SU-DHL-6 (cell line): ENCODE data around the gene DAAM1.

Source experiments
- H2AFZ ChIP-seq: fragments of 200-600 bp; sonication (generic); 2 replicates; pipeline ENCODE4 v1.6.1; 2014; ENCODE audit warnings: low read depth, mild to moderate bottlenecking, moderate library complexity, mixed read lengths, antibody characterized with exemption, low read length; ENCODE audit not compliant: severe bottlenecking
- H3F3A ChIP-seq: fragments of 200-600 bp; shearing (Covaris generic); 2 replicates; pipeline ENCODE4 v1.6.0; 2016; ENCODE audit warnings: antibody characterized with exemption, mild to moderate bottlenecking; ENCODE audit not compliant: insufficient read depth
- H3K27ac ChIP-seq: fragments of 200-600 bp; sonication (generic); 2 replicates; pipeline ENCODE4 v1.5.1; 2016; ENCODE audit warnings: low read depth, mild to moderate bottlenecking, low read length, moderate library complexity, mixed read lengths
- H3K27me3 ChIP-seq: fragments of 200-600 bp; sonication (generic), shearing (Covaris generic); 2 replicates; pipeline ENCODE4 v1.6.0; 2014; ENCODE audit warnings: mild to moderate bottlenecking, low read length
- H3K36me3 ChIP-seq: fragments of 200-600 bp; sonication (generic); 2 replicates; pipeline ENCODE4 v1.6.1; 2014; ENCODE audit warnings: mild to moderate bottlenecking, low read length, mixed read lengths
- H3K4me2 ChIP-seq: fragments of 300-600, 200-600 bp; shearing (Covaris generic), sonication (generic); 2 replicates; pipeline ENCODE4 v1.6.0; 2014; ENCODE audit warnings: low read length, low read depth, mild to moderate bottlenecking; ENCODE audit not compliant: poor library complexity, severe bottlenecking
- H3K4me3 ChIP-seq: fragments of 200-600 bp; sonication (generic); 2 replicates; pipeline ENCODE4 v1.5.1; 2014; ENCODE audit warnings: antibody characterized with exemption, low read length, mild to moderate bottlenecking, mixed read lengths; ENCODE audit not compliant: insufficient read depth, poor library complexity, severe bottlenecking
- H3K79me2 ChIP-seq: fragments of 200-600 bp; sonication (generic); 2 replicates; pipeline ENCODE4 v1.6.1; 2014; ENCODE audit warnings: mild to moderate bottlenecking, low read length, moderate library complexity; ENCODE audit not compliant: insufficient read depth
- H3K9ac ChIP-seq: fragments of 200-600 bp; sonication (generic); 2 replicates; pipeline ENCODE4 v1.7.0; 2014; ENCODE audit warnings: mild to moderate bottlenecking, low read length
- H3K9me2 ChIP-seq: fragments of 200-600 bp; sonication (generic); replicated peaks from 2 replicates; pipeline ENCODE4 v1.6.1; 2014; ENCODE audit warnings: low read length; ENCODE audit not compliant: insufficient read depth
- H3K9me3 ChIP-seq: fragments of 200-600 bp; sonication (generic); 2 replicates; pipeline ENCODE4 v1.6.1; 2014; ENCODE audit warnings: low read length, mixed read lengths; ENCODE audit not compliant: insufficient read depth
- H4K20me1 ChIP-seq: fragments of 200-600 bp; sonication (generic); 2 replicates; pipeline ENCODE4 v1.6.1; 2014; ENCODE audit warnings: low read depth, mild to moderate bottlenecking, antibody characterized with exemption, low read length, moderate library complexity, mixed read lengths
- EZH2phosphoT487 ChIP-seq: fragments of 200-600 bp; sonication (generic), shearing (Covaris generic); conservative IDR thresholded peaks from 2 replicates; pipeline ENCODE4 v1.6.1; 2018; ENCODE audit warnings: mild to moderate bottlenecking, antibody characterized with exemption, low read length, moderate library complexity, mixed read lengths
- TF ChIP-seq, protein P1 (sequence below): fragments of 200-600 bp; sonication (generic); IDR thresholded peaks from one replicate; pipeline ENCODE4 v1.5.1; 2017; ENCODE audit warnings: antibody characterized with exemption, mild to moderate bottlenecking, low read length, moderate library complexity; ENCODE audit not compliant: insufficient read depth, poor library complexity, severe bottlenecking

DAAM1 gene

DNA sequence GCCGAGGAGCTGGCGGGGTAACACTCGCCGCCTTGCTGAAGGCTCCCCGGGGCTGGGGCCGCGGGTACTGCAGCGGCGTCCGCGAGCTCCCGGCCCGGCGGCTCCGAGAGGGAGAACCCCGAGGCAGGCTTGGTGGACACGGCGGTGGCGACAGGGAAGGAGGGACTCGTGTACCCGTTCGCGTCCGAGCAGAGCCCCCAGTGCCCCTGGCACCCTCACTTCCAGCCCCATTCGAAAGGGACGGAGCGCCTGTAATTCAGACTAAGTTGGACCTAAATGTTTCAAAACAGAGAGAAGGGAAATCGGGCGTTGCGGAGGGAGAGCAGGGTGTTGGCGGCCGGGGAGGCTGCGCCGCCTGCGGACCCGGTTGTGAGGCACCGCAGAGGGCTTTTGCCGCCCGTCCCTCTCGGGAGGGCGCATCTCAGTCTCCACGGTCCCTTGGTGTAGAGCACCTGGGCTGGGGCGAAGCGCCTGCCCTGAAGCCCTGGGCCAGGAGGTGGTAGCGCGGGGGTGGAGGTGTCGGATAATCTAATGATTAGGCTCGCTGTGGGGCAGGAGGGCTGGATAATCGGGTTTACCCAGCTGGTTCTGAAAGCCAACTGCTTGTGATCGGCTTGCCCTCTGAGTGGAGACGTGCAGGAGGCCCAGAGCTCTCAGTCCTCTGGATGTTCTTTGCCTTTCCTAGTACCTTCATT is 771 bp downstream of the DAAM1 start:
- Histone ChIP-seq H3K36me3 (no peaks in the 10 kb centered on the region), H3F3A (no peaks in the 10 kb centered on the region), H3K4me3 (peak overlapping the region; percentile 86), H3K9me3 (no peaks in the 10 kb centered on the region), H3K9ac (peak overlapping the region; percentile 84), H2AFZ (peak overlapping the region; percentile 29), H3K27ac (peak overlapping the region; percentile 75), H3K9me2 (no peaks in the 10 kb centered on the region), H3K79me2 (peaks cover 55% of the 10 kb centered on the region), H3K27me3 (no peaks in the 10 kb centered on the region), H4K20me1 (peaks cover 9% of the 10 kb centered on the region; the same call in 1 of the 2 replicates), H3K4me2 (peak overlapping the region; percentile 72)
- TF ChIP-seq, protein P1, sequence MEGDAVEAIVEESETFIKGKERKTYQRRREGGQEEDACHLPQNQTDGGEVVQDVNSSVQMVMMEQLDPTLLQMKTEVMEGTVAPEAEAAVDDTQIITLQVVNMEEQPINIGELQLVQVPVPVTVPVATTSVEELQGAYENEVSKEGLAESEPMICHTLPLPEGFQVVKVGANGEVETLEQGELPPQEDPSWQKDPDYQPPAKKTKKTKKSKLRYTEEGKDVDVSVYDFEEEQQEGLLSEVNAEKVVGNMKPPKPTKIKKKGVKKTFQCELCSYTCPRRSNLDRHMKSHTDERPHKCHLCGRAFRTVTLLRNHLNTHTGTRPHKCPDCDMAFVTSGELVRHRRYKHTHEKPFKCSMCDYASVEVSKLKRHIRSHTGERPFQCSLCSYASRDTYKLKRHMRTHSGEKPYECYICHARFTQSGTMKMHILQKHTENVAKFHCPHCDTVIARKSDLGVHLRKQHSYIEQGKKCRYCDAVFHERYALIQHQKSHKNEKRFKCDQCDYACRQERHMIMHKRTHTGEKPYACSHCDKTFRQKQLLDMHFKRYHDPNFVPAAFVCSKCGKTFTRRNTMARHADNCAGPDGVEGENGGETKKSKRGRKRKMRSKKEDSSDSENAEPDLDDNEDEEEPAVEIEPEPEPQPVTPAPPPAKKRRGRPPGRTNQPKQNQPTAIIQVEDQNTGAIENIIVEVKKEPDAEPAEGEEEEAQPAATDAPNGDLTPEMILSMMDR: no peak
- no peak for TF ChIP-seq EZH2phosphoT487

DNA sequence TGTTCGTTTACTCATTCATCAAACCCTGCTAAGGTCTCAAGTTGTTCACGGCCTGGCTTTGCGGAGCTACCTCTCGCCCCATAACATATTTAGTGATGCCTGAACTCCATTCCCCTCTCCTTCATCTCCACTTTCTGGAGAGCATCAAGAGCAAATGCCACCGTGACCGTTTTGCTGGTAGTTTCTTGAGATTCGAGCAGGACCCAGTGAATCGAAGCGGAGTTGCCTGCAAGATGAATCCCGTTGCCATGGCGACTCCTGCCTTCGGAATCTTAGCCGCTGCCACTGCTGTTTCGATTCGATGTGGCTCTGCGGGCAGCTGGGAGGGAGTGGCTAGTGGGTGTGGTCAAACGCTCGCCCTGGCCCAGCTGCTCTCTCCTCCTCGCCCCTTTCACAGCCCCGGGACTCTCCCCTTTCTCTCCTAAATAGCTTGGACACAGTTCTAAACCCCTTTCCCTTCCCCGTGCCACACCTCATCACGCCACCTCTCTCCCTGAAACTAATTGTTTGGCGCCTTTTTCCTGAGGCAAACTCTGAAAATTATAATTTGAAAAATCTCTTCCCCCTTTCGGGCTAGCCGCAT is 1.4 kb downstream of the DAAM1 start:
- Histone ChIP-seq H2AFZ (no peak overlapping the region), H3K9me3 (no peaks in the 10 kb centered on the region), H3K4me2 (peak overlapping the region; percentile 72), H3K4me3 (peak overlapping the region; percentile 86), H3K9me2 (no peaks in the 10 kb centered on the region), H3K27ac (peak overlapping the region; percentile 75), H3K27me3 (no peaks in the 10 kb centered on the region), H3K36me3 (no peaks in the 10 kb centered on the region), H4K20me1 (peaks cover 9% of the 10 kb centered on the region; the same call in 1 of the 2 replicates), H3K79me2 (peaks cover 61% of the 10 kb centered on the region), H3F3A (no peaks in the 10 kb centered on the region), H3K9ac (peak overlapping the region; percentile 84)
- TF ChIP-seq, protein P1: no peak
- no peak for TF ChIP-seq EZH2phosphoT487

DNA sequence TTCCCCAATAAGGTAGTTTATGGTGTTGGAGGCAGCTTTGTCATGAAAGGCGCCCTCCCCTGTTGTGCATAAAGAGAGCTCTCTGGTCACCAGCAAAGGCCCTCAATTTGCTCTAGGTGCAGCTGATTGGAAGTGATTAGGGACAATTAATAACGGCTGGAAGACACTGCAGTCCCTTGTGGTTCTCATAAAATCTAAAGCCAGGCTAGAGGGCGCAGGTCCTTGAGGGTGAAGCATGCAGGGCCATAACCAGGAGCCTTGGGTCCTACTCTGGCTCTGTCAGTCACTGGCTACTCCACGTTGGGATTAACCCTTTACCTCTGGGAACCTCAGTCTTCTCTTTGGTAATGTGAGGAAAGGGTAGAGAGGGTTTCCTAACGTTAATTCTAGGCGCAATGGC is 1.9 kb downstream of the DAAM1 start:
- Histone ChIP-seq H3F3A (no peaks in the 10 kb centered on the region), H3K4me2 (peak overlapping the region; percentile 72), H3K27me3 (no peaks in the 10 kb centered on the region), H3K36me3 (no peaks in the 10 kb centered on the region), H3K79me2 (peaks cover 64% of the 10 kb centered on the region), H4K20me1 (peaks cover 9% of the 10 kb centered on the region; the same call in 1 of the 2 replicates), H2AFZ (no peak overlapping the region), H3K9me2 (no peaks in the 10 kb centered on the region), H3K4me3 (peak overlapping the region; percentile 86), H3K9me3 (no peaks in the 10 kb centered on the region), H3K9ac (peak overlapping the region; percentile 84), H3K27ac (no peak overlapping the region)
- no peak for TF ChIP-seq EZH2phosphoT487
- TF ChIP-seq, protein P1: peak; percentile 33
